HG03342 (cell line): Measurements from ENCODE around the gene ARAP3.

Experiments
- ATAC-seq: cut with Tn5 transposase; IDR thresholded peaks from one replicate; pipeline ENCODE4 v1.9.1; 2021; ENCODE audit warnings: mild to moderate bottlenecking, moderate library complexity; ENCODE audit not compliant: unreplicated experiment

Gene ARAP3

DNA sequence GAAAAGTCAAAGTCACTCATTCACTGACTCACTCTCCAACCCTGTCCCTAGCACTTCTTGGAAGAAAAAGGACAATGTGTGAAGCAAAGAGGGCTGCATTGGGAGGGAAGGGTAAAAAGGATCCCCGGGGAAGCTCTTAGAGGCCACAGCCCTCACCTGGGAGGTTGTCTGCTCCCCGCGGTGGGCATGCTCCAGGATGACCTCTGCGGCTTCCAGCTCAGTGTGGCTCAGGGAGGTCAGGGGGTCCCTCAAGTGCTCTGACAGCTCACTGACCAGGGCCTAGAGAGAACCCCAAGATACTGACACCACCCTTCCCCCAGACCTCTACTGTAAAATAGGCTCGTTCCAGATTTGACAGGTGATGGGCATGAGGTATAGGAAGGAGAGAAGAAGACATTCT lies 34.8 kb downstream of the ARAP3 start:
- ATAC-seq: no peak

DNA sequence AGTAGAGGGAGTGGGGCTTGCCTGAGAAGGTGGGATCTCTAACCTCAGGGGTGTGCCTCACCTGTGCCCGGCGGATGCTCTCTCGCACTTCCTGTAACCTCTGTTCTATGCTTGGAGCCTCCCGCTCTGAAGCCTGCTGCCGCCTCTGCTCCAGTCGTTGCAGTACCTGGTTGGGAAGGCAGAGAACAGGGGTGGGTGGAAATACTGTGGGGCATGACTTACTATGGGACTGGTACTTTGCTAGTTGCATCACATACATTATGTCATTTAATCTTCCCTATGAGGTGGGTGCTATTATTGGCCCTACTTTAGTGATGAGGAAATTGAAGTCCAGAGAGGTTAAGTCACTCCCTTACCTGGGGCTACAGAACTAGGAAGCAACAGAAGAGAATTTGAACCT lies 36.0 kb downstream of the ARAP3 start:
- ATAC-seq: no peak

- peak; percentile 44 for ATAC-seq
Measured at GRCh38 chr5:141641634-141642267, 40.3 kb downstream of the ARAP3 start.

GRCh38 chr5:141640698-141641097 lies 41.3 kb downstream of the ARAP3 start:
- ATAC-seq: no peak

- ATAC-seq: no peak
Measured at GRCh38 chr5:141640051-141640415, 42.0 kb downstream of the ARAP3 start.

GRCh38 chr5:141639357-141640050 lies 42.5 kb downstream of the ARAP3 start:
- ATAC-seq: no peak

DNA sequence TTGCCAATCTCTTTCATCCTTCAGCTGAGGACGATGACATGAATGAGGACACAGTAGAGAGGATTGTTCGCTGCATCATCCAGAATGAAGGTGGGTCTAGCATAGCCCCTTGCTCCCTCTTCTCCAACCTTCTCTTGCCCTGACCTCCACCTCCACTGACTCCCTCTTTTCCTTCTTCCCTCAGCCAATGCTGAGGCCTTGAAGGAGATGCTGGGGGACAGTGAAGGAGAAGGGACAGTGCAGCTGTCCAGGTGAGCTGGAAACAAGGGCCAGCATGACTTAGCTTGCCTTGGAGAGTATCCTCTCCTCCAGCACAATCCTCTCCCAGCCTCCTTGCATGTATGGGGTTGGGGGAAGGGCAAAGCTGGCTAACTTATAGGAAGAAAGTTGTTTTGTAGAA lies 43.3 kb downstream of the ARAP3 start:
- no peak for ATAC-seq

GRCh38 chr5:141637767-141638419 lies 44.1 kb downstream of the ARAP3 start:
- ATAC-seq: peak; percentile 42

- ATAC-seq: peak; percentile 16
Measured at GRCh38 chr5:141637123-141637766, 44.8 kb downstream of the ARAP3 start.

- ATAC-seq: peak; percentile 72
Measured at GRCh38 chr5:141636413-141637122, 45.5 kb downstream of the ARAP3 start, which contains the start of the genes HDAC3 and RELL2. Gene HDAC3 (minus strand): TSS chr5:141636849. CDS start chr5:141636790, 59 bp downstream. Gene RELL2 (plus strand): TSS chr5:141636997. CDS start chr5:141638226, 1,229 bp downstream.

DNA sequence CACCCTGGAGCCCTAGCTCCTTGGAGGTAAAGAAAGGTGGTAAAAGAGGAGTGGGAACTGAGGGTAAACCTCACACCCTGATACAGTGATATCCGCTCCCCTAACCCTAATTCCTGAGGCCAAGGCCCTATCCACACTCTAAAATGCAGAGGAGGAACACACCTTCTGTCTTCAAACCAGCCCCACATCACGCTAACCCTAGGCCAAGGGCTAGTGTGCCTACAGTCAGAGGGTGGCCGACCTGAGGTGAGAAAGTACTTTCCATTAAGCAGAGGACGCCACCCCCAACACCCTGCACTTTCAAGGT lies 46.0 kb downstream of the ARAP3 start:
- no peak for ATAC-seq

DNA sequence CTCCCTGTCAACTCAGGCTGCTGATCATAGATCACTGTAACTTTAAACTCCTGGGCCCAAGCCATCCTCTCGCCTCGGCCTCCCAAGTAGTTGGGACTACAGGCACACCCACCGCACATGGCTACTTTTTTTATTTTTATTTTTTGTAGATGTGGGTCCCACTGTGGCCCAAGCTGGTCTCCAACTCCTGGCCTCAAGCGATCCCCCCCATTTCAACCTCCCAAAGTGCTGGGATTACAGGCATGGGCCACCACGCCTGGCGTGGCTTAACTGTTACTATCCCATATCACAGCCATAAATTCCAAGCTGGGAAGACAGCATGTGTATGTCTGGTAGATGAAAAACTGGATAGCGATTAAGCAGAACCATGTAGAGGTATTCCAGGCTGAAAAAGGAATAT lies 46.4 kb downstream of the ARAP3 start:
- ATAC-seq: no peak

DNA sequence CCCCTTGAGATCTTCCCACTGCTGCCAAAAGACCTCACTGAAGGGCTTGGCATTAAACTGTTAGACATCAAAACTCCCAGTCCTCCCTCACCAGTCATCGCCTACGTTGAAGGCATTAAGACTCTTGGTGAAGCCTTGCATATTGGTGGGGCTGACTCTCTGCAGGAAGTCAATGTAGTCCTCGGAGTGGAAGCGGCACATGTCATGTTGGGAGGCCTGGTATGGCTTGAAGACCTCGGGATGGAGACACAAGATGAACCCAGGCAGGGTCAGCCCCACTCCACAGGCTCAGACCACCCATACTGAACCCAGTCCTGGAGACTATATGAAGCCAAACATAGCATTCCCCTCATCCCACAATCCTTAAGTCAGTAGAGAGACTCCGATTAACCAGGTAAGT lies 47.3 kb downstream of the ARAP3 start:
- no peak for ATAC-seq

DNA sequence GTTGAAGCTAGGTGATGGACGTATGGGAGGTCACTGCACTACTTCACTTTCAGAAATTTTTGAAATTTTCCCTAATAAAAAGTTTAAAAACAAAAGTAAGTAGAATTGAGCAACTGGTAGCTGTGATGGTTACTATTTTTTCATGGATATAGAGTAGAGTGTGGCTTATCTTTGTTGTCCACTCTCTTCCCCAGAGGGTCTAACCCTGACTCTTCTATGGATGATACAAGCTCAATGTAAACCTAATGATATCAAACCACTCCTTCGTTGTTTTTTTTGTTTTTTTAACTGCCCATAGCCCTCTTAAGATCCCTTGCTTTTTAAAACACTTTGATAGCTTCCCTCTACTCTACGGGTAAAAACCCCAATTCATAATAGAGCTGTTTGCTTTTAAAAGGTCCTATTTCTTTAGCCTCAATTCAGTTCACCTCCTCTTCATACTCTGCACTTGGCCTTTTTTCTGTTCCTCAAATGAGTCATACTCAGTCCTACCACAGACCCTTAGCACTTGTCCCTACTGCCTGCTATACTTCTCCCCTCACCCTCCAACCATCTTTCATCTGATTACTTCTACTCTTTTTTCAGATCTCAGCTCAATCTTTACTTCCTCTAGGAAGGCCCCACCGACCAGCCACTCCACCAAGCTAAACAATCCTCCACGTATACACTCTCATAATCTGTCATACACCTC lies 48.0 kb downstream of the ARAP3 start:
- ATAC-seq: peak; percentile 57

- ATAC-seq: no peak
Measured at GRCh38 chr5:141632650-141633049, 49.4 kb downstream of the ARAP3 start.

GRCh38 chr5:141630570-141631140 lies 51.4 kb downstream of the ARAP3 start:
- ATAC-seq: no peak

DNA sequence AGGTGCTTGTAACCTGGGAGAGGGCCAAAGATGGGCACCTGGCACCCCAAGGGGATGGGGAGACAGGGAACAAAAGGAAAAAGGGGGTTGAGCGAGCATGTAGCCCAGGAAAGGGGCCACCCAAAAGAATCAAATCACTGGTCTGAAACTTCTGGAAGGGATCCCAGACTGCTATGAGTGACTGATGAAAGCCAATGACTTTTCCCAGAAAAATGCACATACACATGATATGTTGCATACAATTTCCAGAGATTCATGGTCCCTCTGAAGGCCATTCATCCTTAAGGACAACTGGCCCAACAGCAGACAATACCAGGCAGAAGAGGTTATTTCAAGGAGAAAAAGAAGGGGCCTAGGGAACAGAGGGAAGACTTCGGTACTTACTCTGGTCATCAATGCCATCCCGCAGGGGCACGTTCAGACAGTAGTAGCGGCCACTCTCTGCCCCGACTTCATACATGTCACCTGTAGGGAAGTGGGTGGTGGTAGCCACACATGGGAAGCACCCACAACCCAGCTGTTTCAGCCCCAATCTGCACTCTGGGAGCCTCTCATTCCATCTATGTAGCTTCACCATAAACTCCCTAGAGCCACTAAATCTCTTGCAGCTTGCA lies 53.7 kb downstream of the ARAP3 start:
- no peak for ATAC-seq

GRCh38 chr5:141623611-141624010 lies 58.4 kb downstream of the ARAP3 start:
- ATAC-seq: no peak

DNA sequence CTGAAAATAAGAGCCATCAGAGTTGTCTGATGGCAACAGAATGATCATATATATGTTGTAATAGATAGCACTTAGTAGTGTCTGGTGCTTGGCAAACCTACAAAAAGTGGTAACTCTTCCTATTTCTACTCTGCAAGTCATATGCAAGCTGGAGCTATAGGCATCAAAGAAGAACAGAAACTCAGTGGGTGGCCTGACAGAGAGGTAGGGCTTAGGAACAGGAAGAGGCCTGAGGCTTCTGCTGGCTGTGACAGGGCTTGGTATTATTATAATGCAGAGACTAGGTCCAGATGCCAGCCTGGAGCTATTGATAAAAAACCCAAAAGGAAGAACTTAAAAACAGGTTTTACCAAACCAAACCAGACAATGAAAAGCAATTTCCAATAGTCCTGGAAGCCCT lies 58.8 kb downstream of the ARAP3 start:
- ATAC-seq: peak; percentile 46
